WTC11 (cell line): ENCODE measurements around the gene CACNG3. TPM values are rescaled to one million over a fixed set of nuclear protein-coding genes. Genes with fewer than 3 reads are reported as not detected.

ENCODE experiments used
- ATAC-seq: fragments of 200-7000 bp; cut with Tn5 transposase; 2 replicates; pipeline ENCODE4 v1.10.0; 2021; ENCODE audit warnings: mild to moderate bottlenecking, moderate library complexity
- CTCF ChIA-PET: fragments of 300-600 bp; sonication (Branson Sonifier 250); formaldehyde crosslinking; loops from one replicate; lab custom pipeline; 2021; ENCODE audit warnings: antibody characterized with exemption; lab: Charles Lee
- POLR2A ChIA-PET: fragments of 350-600 bp; sonication (Branson Sonifier 250); formaldehyde crosslinking; loops from one replicate; lab custom pipeline; 2021; ENCODE audit warnings: antibody characterized with exemption; lab: Charles Lee
- DNase-seq: peaks from one replicate; pipeline ENCODE4 v3.0.0; 2021; ENCODE audit warnings: low spot score
- H3K27ac Mint-ChIP-seq: 2 replicates; pipeline ENCODE4 v1.8.0; 2021; ENCODE audit warnings: mixed read lengths
- H3K27me3 Mint-ChIP-seq: 2 replicates; pipeline ENCODE4 v1.8.0; 2021; ENCODE audit warnings: low read depth, mild to moderate bottlenecking, moderate library complexity, mixed read lengths
- H3K36me3 Mint-ChIP-seq: 2 replicates; pipeline ENCODE4 v1.8.0; 2021; ENCODE audit warnings: mixed read lengths
- H3K4me1 Mint-ChIP-seq: 2 replicates; pipeline ENCODE4 v1.8.0; 2022; ENCODE audit warnings: mixed read lengths
- H3K4me3 Mint-ChIP-seq: 2 replicates; pipeline ENCODE4 v1.8.0; 2021; ENCODE audit warnings: mild to moderate bottlenecking, moderate library complexity, mixed read lengths
- H3K9me3 Mint-ChIP-seq: 2 replicates; pipeline ENCODE4 v1.8.0; 2021; ENCODE audit warnings: mixed read lengths
- ATF2 ChIP-seq: sonication (generic); formaldehyde crosslinking; IDR thresholded peaks from 2 replicates; pipeline ENCODE4 v1.8.1; 2022; ENCODE audit warnings: low read depth, missing genetic modification reagents, borderline replicate concordance
- CBFB ChIP-seq: sonication (generic); formaldehyde crosslinking; IDR thresholded peaks from 2 replicates; pipeline ENCODE4 v1.8.1; 2022; ENCODE audit warnings: mild to moderate bottlenecking, low read depth, missing genetic modification reagents
- CDX4 ChIP-seq: fragments of 250-450 bp; sonication (Bioruptor Pico); IDR thresholded peaks from 2 replicates; pipeline ENCODE4 v1.9.0; 2021; ENCODE audit warnings: moderate library complexity, mild to moderate bottlenecking, inconsistent platforms, borderline replicate concordance
- ERG ChIP-seq: fragments of 250-450 bp; sonication (Bioruptor Pico); IDR thresholded peaks from 2 replicates; pipeline ENCODE4 v1.8.0; 2021; ENCODE audit warnings: mild to moderate bottlenecking
- NFE2L1 ChIP-seq: sonication (generic); formaldehyde crosslinking; IDR thresholded peaks from 2 replicates; pipeline ENCODE4 v1.8.1; 2023; ENCODE audit warnings: missing genetic modification reagents
- PREB ChIP-seq: sonication (generic); formaldehyde crosslinking; IDR thresholded peaks from 2 replicates; pipeline ENCODE4 v1.8.1; 2022; ENCODE audit warnings: mild to moderate bottlenecking, missing genetic modification reagents, moderate library complexity, borderline replicate concordance
- total RNA-seq: library from RNA; stranded (reverse); gene quantifications from 3 replicates; pipeline ENCODE4 v1.2.3, GENCODE V29; 2021
- TF ChIP-seq, protein P1 (sequence below): sonication (generic); formaldehyde crosslinking; IDR thresholded peaks from 2 replicates; pipeline ENCODE4 v1.8.0; 2023; ENCODE audit warnings: mild to moderate bottlenecking, missing genetic modification reagents
- TF ChIP-seq, protein P2 (sequence below): sonication (generic); formaldehyde crosslinking; IDR thresholded peaks from 2 replicates; pipeline ENCODE4 v1.8.0; 2022; ENCODE audit warnings: mild to moderate bottlenecking, missing genetic modification reagents
- TF ChIP-seq, protein P3 (sequence below): fragments of 250-450 bp; sonication (Bioruptor Pico); IDR thresholded peaks from 2 replicates; pipeline ENCODE4 v1.9.0; 2021; ENCODE audit warnings: mild to moderate bottlenecking, borderline replicate concordance
- TF ChIP-seq, protein P4 (sequence below): sonication (generic); formaldehyde crosslinking; IDR thresholded peaks from 2 replicates; pipeline ENCODE4 v1.8.1; 2023; ENCODE audit warnings: mild to moderate bottlenecking, moderate library complexity, missing genetic modification reagents

The CACNG3 gene
- total RNA-seq, 1 experiment from 2014 or later = not detected

DNA sequence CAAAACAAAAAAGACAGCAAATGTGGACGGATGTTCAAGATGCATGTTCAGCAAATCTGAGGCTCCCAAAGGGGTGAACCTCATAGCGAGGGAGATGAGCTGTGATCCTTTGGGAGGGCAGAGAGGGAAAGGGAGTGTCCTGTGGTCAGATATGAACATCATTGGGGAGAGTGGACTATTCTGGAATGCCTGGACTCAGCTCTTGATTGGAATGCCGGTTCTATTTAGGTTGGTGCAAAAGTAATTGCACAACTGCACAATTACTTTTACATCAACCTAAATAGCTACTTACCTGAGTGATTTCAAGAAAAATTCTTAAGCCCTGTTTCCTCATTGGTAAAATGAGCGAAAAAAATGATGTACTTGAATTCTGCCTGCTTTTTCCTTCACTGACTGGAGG lies 89.6 kb downstream of the CACNG3 start:
- Mint-ChIP-seq H3K27me3 (peaks cover 6% of the 10 kb centered on the region; the same call in 1 of the 2 replicates), H3K27ac (peak overlapping the region; percentile 48; the same call in 1 of the 2 replicates), H3K9me3 (no peaks in the 10 kb centered on the region), H3K36me3 (no peaks in the 10 kb centered on the region), H3K4me1 (peaks cover 52% of the 10 kb centered on the region), H3K4me3 (no peak overlapping the region)
- ATAC-seq (no peak), DNase-seq (no peak)
- TF ChIP-seq ATF2 = no peak
- no peak for TF ChIP-seq CBFB
- TF ChIP-seq, protein P1, sequence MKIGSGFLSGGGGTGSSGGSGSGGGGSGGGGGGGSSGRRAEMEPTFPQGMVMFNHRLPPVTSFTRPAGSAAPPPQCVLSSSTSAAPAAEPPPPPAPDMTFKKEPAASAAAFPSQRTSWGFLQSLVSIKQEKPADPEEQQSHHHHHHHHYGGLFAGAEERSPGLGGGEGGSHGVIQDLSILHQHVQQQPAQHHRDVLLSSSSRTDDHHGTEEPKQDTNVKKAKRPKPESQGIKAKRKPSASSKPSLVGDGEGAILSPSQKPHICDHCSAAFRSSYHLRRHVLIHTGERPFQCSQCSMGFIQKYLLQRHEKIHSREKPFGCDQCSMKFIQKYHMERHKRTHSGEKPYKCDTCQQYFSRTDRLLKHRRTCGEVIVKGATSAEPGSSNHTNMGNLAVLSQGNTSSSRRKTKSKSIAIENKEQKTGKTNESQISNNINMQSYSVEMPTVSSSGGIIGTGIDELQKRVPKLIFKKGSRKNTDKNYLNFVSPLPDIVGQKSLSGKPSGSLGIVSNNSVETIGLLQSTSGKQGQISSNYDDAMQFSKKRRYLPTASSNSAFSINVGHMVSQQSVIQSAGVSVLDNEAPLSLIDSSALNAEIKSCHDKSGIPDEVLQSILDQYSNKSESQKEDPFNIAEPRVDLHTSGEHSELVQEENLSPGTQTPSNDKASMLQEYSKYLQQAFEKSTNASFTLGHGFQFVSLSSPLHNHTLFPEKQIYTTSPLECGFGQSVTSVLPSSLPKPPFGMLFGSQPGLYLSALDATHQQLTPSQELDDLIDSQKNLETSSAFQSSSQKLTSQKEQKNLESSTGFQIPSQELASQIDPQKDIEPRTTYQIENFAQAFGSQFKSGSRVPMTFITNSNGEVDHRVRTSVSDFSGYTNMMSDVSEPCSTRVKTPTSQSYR (CRISPR knock-in tag) = no peak
- no peak for TF ChIP-seq NFE2L1 (CRISPR knock-in tag)
- TF ChIP-seq CDX4 (CRISPR knock-in tag) = no peak
- TF ChIP-seq, protein P2, sequence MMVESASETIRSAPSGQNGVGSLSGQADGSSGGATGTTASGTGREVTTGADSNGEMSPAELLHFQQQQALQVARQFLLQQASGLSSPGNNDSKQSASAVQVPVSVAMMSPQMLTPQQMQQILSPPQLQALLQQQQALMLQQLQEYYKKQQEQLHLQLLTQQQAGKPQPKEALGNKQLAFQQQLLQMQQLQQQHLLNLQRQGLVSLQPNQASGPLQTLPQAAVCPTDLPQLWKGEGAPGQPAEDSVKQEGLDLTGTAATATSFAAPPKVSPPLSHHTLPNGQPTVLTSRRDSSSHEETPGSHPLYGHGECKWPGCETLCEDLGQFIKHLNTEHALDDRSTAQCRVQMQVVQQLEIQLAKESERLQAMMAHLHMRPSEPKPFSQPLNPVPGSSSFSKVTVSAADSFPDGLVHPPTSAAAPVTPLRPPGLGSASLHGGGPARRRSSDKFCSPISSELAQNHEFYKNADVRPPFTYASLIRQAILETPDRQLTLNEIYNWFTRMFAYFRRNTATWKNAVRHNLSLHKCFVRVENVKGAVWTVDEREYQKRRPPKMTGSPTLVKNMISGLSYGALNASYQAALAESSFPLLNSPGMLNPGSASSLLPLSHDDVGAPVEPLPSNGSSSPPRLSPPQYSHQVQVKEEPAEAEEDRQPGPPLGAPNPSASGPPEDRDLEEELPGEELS (CRISPR knock-in tag) = no peak
- TF ChIP-seq, protein P3, sequence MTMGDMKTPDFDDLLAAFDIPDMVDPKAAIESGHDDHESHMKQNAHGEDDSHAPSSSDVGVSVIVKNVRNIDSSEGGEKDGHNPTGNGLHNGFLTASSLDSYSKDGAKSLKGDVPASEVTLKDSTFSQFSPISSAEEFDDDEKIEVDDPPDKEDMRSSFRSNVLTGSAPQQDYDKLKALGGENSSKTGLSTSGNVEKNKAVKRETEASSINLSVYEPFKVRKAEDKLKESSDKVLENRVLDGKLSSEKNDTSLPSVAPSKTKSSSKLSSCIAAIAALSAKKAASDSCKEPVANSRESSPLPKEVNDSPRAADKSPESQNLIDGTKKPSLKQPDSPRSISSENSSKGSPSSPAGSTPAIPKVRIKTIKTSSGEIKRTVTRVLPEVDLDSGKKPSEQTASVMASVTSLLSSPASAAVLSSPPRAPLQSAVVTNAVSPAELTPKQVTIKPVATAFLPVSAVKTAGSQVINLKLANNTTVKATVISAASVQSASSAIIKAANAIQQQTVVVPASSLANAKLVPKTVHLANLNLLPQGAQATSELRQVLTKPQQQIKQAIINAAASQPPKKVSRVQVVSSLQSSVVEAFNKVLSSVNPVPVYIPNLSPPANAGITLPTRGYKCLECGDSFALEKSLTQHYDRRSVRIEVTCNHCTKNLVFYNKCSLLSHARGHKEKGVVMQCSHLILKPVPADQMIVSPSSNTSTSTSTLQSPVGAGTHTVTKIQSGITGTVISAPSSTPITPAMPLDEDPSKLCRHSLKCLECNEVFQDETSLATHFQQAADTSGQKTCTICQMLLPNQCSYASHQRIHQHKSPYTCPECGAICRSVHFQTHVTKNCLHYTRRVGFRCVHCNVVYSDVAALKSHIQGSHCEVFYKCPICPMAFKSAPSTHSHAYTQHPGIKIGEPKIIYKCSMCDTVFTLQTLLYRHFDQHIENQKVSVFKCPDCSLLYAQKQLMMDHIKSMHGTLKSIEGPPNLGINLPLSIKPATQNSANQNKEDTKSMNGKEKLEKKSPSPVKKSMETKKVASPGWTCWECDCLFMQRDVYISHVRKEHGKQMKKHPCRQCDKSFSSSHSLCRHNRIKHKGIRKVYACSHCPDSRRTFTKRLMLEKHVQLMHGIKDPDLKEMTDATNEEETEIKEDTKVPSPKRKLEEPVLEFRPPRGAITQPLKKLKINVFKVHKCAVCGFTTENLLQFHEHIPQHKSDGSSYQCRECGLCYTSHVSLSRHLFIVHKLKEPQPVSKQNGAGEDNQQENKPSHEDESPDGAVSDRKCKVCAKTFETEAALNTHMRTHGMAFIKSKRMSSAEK (CRISPR knock-in tag) = no peak
- no peak for TF ChIP-seq PREB (CRISPR knock-in tag)
- TF ChIP-seq, protein P4, sequence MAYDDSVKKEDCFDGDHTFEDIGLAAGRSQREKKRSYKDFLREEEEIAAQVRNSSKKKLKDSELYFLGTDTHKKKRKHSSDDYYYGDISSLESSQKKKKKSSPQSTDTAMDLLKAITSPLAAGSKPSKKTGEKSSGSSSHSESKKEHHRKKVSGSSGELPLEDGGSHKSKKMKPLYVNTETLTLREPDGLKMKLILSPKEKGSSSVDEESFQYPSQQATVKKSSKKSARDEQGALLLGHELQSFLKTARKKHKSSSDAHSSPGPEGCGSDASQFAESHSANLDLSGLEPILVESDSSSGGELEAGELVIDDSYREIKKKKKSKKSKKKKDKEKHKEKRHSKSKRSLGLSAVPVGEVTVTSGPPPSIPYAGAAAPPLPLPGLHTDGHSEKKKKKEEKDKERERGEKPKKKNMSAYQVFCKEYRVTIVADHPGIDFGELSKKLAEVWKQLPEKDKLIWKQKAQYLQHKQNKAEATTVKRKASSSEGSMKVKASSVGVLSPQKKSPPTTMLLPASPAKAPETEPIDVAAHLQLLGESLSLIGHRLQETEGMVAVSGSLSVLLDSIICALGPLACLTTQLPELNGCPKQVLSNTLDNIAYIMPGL (CRISPR knock-in tag) = no peak
- no peak for TF ChIP-seq ERG (CRISPR knock-in tag)
- CTCF ChIA-PET = interaction anchor here (1.1 to 1.2 kb wide), 3 partner anchors 31 to 275 kb away, joined by 4 read pairs; no protein-coding TSS in a partner anchor
- POLR2A ChIA-PET = no interaction called here
